ENCODE results near the gene HOXA3. TPM values are rescaled to one million over a fixed set of nuclear protein-coding genes. Genes with fewer than 3 reads are reported as not detected.

The HOXA3 gene
- total RNA-seq, 1 experiment from 2014 or later: not detected

- Histone ChIP-seq H4K8ac (replicated peaks; ENCODE audit: insufficient read length, low read depth, low read length) (no peak overlapping the region), H3K56ac (ENCODE audit: insufficient read length, low read depth, low read length) (no peak overlapping the region), H3K27me3 (ENCODE audit: insufficient read depth, low read length) (peaks cover 94% of the 10 kb centered on the region), H2BK5ac (ENCODE audit: insufficient read length, low read length) (no peak overlapping the region), H3K4ac (ENCODE audit: low read depth, low read length) (no peak overlapping the region), H2BK120ac (ENCODE audit: low read depth, low read length, poor library complexity, severe bottlenecking) (no peak overlapping the region), H2BK15ac (ENCODE audit: low read depth, low read length) (no peak overlapping the region; the same call in 1 of the 2 replicates), H2AFZ (ENCODE audit: low read length) (no peak overlapping the region), H3T11ph (ENCODE audit: low read length) (no peak overlapping the region), H2AK5ac (ENCODE audit: insufficient read length, low read length) (no peak overlapping the region), H3K23ac (ENCODE audit: insufficient read length, low read depth, low read length) (no peak overlapping the region), H3K27ac (ENCODE audit: insufficient read length, low read depth, low read length) (no peak overlapping the region), H3K9me3 (ENCODE audit: control insufficient read depth, low read depth, low read length) (no peaks in the 10 kb centered on the region), H3K14ac (ENCODE audit: insufficient read depth, low read length) (no peak overlapping the region), H2BK12ac (ENCODE audit: insufficient read length, low read depth, low read length) (no peak overlapping the region), H4K5ac (ENCODE audit: insufficient read length, low read depth, low read length) (no peak overlapping the region), H4K20me1 (ENCODE audit: control insufficient read depth, insufficient read depth, insufficient read length) (no peaks in the 10 kb centered on the region), H3K79me2 (ENCODE audit: insufficient read depth, low read length) (no peaks in the 10 kb centered on the region), H2BK20ac (ENCODE audit: low read depth, low read length, poor library complexity, severe bottlenecking) (no peak overlapping the region), H3K23me2 (ENCODE audit: insufficient read length, low read depth, low read length, poor library complexity, severe bottlenecking) (peaks cover 14% of the 10 kb centered on the region), H3K4me2 (ENCODE audit: insufficient read depth, insufficient read length, low read length) (no peak overlapping the region), H3K79me1 (ENCODE audit: insufficient read depth, low read depth, low read length, poor library complexity, severe bottlenecking) (no peaks in the 10 kb centered on the region), H3K18ac (ENCODE audit: insufficient read length, low read depth, low read length) (no peak overlapping the region), H4K91ac (ENCODE audit: insufficient read length, low read depth, low read length) (no peak overlapping the region), H3K4me1 (ENCODE audit: insufficient read depth, low read length) (no peaks in the 10 kb centered on the region), H3K9ac (ENCODE audit: extremely low read depth, insufficient read length, low read length) (no peak overlapping the region)
- no CpG with 5 or more reads among the region's 5 CpGs for WGBS (ENCODE audit: extremely low coverage, insufficient read length, low lambda C conversion rate)
- no peak for DNase-seq
- Mint-ChIP-seq H3K9me3 (peaks cover 21 to 25% of the 10 kb centered on the region in 2 experiments), H3K4me3 (no peak overlapping the region), H3K27ac (no peak overlapping the region), H3K36me3 (ENCODE audit: insufficient read depth in 1 of 3, low read depth in 3 of 3) (no peaks in the 10 kb centered on the region; a peak in 3 of 7 replicates), H3K4me1 (peaks cover 15 to 34% of the 10 kb centered on the region in 2 experiments), H3K27me3 (ENCODE audit: low read depth) (peaks cover 100% of the 10 kb centered on the region)
- TF ChIP-seq CTCF (conservative IDR thresholded peaks at IDR 0.05): no peak
Observed at GRCh38 chr7:27146491-27147198, 5.7 kb downstream of the HOXA3 start.

Measured in H9 (cell line).